Fibroblast of the aortic adventitia (primary cell): ENCODE data around the gene LCN15. TPM values are rescaled to one million over a fixed set of nuclear protein-coding genes. Genes with fewer than 3 reads are reported as not detected.
A peak's percentile ranks its signal among the peaks of the same experiment; 100 is the strongest.

Experiments
- DNase-seq: peaks from one replicate; pipeline ENCODE4 v3.0.0-alpha.2; 2010; ENCODE audit warnings: low read depth
- H3K4me3 ChIP-seq: 2 replicates; pipeline ENCODE4 v1.5.1; 2011; ENCODE audit warnings: low read depth, mild to moderate bottlenecking, control low read depth, low read length, moderate library complexity
- total RNA-seq: library from RNA; depleted of rRNA; stranded (reverse); fragments of >200 nt; gene quantifications from 2 replicates; pipeline ENCODE4 v1.2.3, GENCODE V29; 2012; ENCODE audit warnings: low replicate concordance
- TF ChIP-seq, protein P1 (sequence below): IDR thresholded peaks from 2 replicates; pipeline ENCODE4 v1.5.1; 2011; ENCODE audit warnings: mild to moderate bottlenecking, low read length, control low read depth, inconsistent platforms; ENCODE audit not compliant: insufficient read depth

Gene LCN15
- total RNA-seq, 1 donor, result not detected

- TF ChIP-seq, protein P1, sequence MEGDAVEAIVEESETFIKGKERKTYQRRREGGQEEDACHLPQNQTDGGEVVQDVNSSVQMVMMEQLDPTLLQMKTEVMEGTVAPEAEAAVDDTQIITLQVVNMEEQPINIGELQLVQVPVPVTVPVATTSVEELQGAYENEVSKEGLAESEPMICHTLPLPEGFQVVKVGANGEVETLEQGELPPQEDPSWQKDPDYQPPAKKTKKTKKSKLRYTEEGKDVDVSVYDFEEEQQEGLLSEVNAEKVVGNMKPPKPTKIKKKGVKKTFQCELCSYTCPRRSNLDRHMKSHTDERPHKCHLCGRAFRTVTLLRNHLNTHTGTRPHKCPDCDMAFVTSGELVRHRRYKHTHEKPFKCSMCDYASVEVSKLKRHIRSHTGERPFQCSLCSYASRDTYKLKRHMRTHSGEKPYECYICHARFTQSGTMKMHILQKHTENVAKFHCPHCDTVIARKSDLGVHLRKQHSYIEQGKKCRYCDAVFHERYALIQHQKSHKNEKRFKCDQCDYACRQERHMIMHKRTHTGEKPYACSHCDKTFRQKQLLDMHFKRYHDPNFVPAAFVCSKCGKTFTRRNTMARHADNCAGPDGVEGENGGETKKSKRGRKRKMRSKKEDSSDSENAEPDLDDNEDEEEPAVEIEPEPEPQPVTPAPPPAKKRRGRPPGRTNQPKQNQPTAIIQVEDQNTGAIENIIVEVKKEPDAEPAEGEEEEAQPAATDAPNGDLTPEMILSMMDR, result no peak
- H3K4me3 ChIP-seq, result peak overlapping the region; percentile 98
- peak; percentile 31 for DNase-seq
These were observed 35.7 kb downstream of the LCN15 start for GRCh38 chr9:136728548-136729123.

DNA sequence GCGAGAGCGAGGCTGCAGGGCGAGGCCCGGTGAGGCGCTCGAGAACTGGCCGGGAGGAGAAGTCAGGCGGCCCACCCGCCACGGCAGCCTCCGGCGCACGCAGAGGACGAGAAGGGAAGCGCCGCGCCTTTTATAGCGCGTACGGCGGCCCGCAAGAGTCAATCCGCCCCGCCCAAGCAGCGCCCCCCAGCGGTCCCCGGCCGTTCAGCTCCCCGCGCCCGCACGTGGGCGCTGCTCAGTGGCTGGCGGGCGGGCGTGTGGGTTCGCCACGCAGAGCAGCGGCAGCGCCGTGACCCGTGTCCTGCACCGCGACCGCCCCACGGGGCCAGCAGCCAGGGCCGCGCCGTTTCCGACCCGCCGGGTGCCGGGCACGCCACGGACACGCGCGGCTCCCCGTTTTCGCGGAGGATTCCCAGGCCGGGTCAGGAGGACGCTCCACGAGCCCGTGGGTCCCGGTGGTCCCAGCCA, 36.2 kb downstream of the LCN15 start:
- TF ChIP-seq, protein P1, result peak; percentile 74
- DNase-seq, result peak; percentile 87
- peak overlapping the region; percentile 98 for H3K4me3 ChIP-seq

DNA sequence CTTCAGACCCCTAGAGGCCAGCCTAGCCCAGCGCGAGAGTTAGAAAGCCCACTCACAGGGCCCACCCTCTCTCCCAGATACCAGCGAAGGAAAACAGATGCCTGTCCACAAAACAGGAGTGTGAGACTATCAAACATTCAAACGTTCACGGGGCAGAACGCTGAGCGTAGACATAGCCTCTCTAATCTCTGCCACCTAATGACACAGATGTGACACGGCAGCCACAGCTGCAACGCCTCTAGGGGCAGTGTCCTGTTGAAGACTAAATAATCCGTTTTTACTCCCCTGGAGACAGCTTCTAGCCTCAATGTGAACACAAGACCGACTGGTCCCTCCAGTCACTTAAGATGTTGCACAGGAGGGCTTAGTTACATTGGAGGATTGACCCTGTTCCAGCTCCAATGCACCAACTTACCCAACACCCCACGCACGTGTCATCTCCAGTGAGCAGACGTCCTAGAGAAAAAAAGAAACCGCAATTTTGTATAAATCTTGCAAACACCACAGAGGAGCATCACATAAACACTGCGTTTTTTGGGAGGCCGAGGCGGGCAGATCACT, 37.6 kb downstream of the LCN15 start:
- H3K4me3 ChIP-seq, result peak overlapping the region; percentile 98
- TF ChIP-seq, protein P1, result peak; percentile 21
- DNase-seq, result peak; percentile 27

DNA sequence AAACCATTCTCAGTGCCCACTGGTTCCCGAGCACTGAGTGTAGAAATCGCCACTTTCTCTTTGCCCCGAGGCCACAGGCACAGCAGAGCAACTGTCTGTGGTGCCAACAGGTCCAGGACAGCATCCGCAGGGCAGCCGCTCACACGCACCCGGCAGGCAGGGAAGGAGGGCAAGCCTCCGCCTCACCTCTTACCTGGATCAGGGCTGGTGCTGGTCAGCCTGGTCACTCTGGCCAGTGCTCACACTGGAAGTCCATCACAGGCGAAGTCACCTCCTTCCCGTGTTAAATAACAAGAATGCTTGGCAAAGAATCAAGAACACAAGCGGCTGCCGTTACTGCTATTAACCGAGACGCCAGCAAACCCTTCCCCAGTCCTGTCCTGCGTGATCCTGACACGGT, 38.2 kb downstream of the LCN15 start:
- TF ChIP-seq, protein P1, result no peak
- DNase-seq, result no peak
- peak overlapping the region; percentile 98 for H3K4me3 ChIP-seq

DNA sequence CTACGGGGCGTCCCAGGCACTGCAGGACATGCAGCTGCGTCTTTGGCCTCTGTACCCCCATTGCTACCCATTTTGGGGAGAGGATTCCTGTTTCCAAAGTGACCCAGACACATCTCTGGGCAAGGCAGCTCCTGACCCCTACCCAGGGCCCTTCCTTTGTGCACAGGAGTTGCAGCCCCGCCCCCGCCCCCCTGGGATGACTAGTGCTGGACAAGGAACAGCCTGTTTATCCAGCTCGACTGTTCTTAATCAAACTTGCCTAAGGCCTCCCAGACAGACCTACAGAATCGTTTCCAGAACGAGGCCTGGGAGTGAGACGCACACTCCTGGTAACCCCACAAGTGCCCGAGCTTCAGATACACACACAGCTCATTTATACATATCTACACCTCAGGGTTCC, 38.7 kb downstream of the LCN15 start:
- TF ChIP-seq, protein P1, result no peak
- DNase-seq, result no peak
- peak overlapping the region; percentile 98 for H3K4me3 ChIP-seq

DNA sequence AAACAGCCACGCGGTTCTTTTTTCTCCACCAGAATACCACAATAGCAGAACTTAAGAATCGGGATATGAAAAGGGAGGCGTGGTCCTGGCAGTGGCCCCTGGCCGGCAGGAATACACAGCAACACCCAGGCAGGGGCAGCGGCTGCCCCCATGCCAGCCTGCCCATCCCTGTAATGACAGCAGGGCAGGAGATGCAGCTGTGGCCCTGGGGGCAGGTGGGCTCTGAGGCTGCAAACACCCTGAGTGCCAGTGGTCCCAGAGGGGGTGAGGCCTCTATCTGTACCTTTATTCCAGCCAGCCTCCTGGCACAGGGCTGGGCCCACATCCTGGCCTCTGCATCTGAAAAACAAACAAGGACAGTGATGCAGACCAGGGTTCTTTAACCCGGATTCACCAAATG, 39.5 kb downstream of the LCN15 start:
- H3K4me3 ChIP-seq, result no peak overlapping the region
- TF ChIP-seq, protein P1, result no peak
- DNase-seq, result no peak
